GM12874 (cell line): ENCODE results near the gene TFIP11.

Source experiments
- TF ChIP-seq, protein P1 (sequence below): IDR thresholded peaks from 2 replicates; pipeline ENCODE4 v1.5.1; 2011; ENCODE audit warnings: low read depth, mild to moderate bottlenecking, control low read depth, low read length, moderate library complexity; ENCODE audit not compliant: insufficient read depth

Gene TFIP11

GRCh38 chr22:26512149-26512793, at the start of gene TFIP11:
Gene TFIP11 (minus strand): TSS chr22:26512473. CDS start chr22:26510272, 2,201 bp downstream.
- TF ChIP-seq, protein P1, sequence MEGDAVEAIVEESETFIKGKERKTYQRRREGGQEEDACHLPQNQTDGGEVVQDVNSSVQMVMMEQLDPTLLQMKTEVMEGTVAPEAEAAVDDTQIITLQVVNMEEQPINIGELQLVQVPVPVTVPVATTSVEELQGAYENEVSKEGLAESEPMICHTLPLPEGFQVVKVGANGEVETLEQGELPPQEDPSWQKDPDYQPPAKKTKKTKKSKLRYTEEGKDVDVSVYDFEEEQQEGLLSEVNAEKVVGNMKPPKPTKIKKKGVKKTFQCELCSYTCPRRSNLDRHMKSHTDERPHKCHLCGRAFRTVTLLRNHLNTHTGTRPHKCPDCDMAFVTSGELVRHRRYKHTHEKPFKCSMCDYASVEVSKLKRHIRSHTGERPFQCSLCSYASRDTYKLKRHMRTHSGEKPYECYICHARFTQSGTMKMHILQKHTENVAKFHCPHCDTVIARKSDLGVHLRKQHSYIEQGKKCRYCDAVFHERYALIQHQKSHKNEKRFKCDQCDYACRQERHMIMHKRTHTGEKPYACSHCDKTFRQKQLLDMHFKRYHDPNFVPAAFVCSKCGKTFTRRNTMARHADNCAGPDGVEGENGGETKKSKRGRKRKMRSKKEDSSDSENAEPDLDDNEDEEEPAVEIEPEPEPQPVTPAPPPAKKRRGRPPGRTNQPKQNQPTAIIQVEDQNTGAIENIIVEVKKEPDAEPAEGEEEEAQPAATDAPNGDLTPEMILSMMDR, result no peak

DNA sequence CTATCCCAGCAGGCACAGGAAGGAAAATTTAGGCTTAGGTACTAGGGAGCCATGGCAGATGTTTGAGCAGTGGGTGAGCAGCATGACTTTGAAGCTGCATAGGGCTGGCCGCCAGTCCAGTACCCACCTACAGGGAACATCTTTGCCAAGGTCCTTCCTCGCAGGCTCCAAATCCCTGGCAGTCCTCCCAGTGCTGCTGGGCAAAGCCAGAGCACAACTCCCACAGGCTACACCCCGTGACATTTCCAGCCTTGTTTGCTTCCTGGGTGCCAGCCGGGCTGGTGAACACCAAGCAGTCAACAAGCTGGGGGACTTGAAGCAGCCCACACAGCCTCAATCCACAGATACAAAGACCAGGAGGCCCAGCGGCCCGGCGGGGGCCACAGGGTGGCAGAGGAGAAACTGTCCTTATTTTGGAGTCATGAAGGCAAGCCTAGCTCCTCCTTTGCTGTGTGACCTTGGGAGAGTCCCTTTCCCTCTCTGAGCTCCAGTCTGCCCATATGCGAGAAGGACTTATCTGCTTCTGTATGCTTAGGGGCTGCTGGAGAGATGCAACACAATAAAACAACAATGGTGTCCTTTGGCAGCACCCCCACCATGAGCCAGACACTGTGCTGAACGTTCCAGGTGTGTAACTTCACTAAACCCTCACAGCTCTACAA, 49.6 kb upstream of the TFIP11 start:
- TF ChIP-seq, protein P1, result no peak

- TF ChIP-seq, protein P1, result no peak
These were observed 47.8 kb upstream of the TFIP11 start for GRCh38 chr22:26559961-26560575.

- TF ChIP-seq, protein P1, result no peak
These were observed 46.1 kb upstream of the TFIP11 start for GRCh38 chr22:26558248-26558895.

DNA sequence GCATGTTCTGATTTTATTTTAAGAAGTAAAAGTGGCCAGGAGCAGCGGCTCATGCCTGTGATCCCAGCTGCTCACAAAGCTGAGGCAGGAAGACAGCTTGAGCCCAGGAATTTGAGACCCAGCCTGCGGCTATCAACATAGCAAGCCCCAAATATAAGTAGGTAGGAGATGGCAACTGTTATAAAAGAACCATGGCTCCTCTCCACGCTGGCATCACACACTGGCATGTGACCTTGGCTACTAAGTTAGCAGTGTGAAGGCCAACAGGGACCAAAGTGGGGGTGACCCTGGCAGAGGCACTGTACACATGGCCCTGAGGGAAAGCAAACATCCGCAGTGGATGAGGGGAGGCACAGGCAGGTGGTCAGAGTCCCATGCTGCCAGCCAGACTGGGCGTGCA, 44.6 kb upstream of the TFIP11 start:
- TF ChIP-seq, protein P1, result no peak

- TF ChIP-seq, protein P1, result no peak
These were observed 43.2 kb upstream of the TFIP11 start for GRCh38 chr22:26555478-26555877.

DNA sequence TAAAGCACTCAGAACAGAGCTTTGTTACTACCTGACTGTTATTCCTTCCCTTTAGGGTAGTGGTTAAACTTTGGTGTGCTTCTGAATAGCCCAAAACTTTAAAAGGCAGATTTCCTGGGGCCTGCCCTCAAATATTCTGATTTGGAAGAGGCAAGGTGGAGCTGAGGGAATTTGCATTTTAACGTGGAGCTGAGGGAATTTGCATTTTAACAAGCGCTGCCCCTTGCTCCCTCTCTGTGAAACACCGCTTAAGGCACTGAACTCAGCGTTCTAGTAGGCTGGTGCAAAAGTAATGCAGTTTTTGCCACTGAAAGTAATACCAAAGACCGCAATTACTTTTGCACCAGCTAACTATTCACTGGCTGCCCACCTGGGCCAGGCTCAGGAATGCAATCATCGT, 42.7 kb upstream of the TFIP11 start:
- TF ChIP-seq, protein P1, result no peak
